RPMI8226 (cell line): ENCODE measurements around the gene TMPRSS9.
"Not testable (repeated sequence)": the region's sequence is repeated elsewhere in the genome, so short reads cannot be mapped to it uniquely, and the experiment has no call there.

Experiments
- DNase-seq: peaks from one replicate; pipeline ENCODE4 v3.0.0-alpha.2; 2015

TMPRSS9 gene

DNA sequence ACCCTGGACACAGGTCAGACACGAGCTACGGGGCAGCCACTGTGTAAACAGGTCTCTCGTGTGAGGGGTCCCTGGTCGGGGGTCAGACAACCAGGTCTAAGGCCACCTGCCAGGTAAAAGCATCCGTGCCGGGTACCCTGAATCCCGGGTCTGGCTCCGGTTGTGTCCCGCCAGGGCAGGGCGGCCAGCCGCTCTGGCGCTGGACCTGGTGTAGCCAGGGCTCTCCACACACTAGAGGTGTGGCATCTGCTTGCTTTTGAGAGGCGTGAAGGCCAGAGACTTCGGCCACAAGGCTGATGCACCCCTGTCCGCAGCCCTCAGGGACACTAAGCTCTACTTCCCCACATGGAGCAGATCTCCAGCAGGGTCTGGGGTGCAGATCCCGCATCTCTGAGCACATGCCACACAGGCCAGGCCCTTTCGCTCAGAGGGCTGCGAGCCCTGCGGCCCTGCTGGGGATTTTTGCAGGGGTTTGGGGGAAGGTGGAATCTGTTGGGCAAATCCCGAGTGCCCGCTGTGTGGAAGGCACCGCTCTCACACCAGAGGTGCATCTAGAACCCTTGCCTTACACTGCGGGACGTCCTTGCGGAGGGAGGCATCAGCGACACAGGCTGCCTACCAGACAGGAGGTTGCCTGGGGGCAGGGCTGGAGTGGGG, 81.2 kb downstream of the TMPRSS9 start:
- DNase-seq = no peak

DNA sequence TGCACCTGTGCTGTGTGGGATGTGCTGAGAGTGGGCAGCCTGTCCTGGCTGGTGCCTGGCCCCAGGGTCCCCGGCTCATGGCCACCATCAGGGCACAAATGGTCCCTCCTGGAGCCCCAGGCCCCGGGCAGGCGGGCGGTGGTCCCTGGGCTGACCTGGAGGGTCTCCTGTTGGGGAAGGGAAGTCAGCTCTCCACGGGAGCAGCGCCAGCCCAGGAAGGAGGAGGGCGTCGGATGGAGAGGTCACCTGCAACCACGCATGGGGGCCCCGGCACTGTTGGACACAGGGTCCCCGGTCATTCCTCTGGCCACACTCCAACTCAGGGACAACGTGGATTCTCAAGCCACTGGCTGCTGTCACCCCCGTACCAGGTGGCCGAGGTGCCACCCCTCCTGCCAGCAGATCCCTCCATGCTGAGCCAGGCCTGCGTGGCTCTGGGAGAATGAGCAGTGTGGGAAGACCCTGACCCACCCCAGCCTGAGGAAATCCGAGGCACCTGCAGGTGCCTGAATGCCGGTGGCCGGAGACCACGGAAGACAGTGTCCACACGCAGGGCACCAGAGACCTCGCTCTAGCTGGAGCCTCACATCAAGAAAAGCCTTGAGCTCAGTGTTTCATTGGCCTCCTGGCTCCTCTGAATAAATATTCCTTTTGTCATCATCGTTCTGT, 83.2 kb downstream of the TMPRSS9 start:
- no peak for DNase-seq

DNA sequence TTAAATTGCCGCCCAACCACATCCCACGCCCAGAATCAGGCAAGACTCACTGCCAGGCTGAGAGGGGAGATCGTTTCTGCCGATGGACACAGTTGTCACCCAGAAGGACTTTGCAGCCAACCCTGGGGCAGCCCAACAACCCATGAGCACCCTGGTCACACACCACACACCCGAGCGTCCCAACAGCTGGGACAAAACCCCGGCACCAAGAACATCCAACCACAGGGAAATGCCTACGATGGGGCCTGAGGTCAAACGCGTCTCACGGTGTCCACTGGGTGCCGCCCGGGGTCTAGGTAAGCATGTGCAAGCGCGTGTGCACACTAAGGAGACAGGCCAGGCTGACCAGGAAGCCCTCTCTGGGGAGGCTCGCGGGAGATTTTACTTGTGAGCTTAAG, 83.7 kb downstream of the TMPRSS9 start:
- DNase-seq = no peak

DNA sequence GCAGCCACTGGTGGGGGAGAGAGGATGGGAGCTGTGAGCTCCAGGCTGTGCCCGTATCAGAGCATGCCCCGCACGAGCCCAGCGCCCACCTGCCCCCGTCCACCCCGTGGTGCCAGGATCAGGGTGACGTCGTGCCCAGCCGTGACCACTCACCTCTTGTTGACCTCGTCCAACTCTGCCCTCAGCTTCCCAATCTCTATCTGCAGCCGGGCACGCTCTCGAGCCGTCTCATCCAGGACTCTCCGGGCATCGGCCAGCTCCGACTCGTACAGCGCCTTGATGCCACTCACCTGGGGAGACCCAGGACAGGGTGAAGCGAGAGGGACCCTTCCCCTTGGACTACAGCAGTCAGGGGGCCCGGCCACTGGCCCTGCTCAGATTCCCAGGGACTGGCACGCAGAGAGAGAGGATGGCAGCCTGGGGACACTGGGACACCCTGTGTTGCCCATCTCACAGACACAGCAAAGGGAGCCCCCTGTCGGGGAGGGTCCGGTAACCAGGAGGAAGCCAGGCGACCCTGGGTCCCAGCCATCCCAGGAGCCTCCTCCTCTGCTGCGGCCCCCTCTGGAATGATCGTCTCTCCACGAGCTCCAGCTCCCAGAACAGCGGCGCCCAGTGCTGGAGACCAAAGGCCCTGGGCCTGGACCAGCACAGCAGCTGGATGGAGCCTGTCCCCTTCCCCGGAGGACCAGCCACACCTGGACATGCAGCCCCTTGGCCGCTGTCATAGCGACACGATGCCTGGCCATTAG, 84.4 kb downstream of the TMPRSS9 start:
- DNase-seq = no peak

DNA sequence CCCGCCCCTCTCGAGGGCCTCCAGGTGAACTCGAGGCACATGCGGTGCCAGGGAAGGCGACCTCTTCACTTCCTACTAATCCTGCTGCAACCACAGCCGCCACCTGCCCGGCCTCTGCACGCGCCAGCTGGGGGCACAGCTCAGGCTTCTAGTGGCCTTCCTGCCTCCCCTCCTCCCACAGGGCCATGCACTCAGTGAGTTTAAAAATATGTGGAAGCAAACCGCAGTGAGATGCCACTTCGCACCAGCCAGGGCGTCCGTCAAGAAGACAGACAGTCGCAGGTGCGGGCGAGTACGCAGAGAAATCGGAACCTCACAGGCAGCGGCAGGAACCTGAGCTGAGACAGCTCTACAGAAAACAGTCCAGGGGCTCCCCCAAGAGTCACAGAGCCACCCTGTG, 86.3 kb downstream of the TMPRSS9 start:
- DNase-seq = peak; percentile 86

DNA sequence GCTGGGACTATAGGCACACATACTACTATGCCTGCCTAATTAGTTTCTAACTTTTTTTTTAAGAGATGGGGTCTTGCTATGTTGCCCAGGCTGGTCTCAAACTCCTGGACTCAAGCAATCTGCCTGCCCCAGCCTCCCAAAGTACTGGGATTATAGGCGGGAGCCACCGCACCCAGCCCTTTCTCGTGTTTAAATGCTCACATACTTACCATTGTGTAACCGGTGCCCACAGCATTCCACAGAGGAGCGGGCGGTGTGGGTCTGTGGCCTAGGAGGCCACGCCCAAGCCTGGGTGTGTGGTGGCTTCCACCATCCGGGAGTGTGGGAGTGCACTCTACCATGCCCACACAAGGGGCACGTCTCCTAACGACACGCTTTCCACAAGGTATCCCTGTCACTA, 89.0 kb downstream of the TMPRSS9 start:
- no peak for DNase-seq

DNA sequence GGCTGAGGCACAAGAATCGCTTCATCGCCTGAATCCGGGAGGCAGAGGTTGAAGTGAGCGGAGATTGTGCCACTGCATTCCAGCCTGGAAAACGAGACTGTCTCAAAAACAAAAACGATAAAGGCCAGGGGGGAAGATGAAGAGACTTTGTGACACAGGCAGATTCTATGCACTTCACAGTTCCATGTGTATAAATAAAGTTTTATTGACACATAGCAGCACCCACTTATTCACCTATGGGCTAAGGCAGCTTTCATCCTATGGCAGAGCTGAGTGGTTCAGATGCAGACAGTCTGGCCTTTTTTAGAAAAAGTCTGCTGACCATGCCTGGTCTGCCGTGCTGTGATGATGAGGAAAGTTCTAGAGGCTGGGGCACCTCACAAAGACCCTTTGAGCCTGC, 91.1 kb downstream of the TMPRSS9 start:
- DNase-seq = no peak

DNA sequence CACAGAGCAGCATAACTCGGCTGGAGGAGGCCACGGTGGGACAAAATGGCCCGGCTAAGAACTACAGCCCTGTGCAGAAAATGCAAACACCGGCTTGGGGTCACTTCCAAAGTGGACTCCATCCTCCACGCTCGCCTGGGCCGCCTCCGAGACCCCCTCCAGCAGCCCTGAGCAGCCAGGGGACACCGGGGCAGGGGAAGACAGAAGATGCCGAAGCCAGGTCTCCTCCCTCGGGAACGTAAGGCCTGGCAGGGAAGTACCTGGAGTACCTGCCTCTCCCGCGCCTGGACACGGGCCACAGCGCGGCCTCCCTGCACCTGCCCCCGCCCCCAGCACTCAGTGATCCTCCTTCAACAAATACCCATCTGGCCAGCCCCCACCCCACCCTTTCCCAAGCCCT, 91.7 kb downstream of the TMPRSS9 start:
- DNase-seq = no peak

DNA sequence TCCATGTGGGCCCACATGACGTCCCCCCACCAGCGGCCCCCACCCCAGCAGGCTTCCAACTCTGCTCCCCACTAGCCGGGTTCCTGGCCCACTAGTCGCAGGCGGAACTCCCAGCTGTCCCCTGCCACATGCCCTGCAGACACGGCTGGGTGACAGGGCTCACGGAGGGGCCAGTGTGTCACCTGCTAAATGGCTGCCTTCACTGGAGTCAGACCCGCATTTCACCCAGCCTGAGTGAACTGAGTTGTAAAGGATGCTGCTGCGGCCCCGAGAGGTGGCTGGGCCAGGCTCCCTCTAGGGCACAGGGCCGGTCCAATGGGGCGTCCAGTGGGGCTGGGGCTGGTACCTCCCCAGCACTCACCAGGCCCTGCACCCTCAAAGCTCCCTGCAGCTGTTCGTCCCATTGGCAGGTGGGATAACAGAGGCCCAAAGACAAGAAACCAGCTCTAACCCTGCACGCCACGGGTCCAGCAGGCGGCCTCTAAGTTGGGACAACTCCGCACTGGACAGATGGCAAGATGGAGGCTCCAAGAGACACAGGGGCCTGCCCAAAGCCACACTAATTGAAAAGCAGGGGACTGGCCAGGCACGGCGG, 93.5 kb downstream of the TMPRSS9 start:
- no peak for DNase-seq

DNA sequence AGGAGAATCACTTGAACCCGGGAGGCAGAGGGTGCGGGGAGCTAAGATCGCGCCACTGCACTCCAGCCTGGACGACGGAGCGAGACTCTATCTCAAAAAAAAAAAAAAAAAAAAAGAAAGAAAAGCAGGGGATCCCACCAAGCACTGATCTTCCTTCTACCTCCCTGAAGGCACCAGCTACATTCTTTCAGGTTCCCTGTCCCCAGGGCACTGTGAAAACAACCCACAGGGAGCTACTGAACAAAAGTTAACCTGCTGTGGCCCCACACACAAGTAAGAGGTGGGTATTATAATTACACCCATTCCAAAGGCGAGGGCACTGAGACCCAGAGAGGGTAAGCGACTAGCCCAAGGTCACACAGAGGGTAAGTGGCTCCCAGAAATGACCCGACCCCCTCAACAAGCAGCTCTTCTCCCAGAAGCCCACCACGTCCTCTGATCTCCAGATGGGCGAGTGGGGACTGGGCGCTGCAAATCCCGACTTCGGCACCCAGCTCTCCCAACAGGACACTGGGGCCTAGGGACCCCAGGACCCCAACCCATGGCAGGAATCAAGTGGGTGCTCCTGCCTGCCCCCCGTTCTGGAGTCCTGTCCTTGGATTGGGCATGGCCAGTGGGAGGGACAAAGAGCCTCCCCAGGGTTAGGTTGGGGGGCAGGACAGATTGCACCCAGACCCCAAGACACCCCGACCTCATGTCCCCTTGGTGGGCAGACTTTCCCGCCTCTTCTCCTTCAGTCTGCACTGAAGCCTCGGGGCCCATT, 94.3 kb downstream of the TMPRSS9 start:
- no peak for DNase-seq

DNA sequence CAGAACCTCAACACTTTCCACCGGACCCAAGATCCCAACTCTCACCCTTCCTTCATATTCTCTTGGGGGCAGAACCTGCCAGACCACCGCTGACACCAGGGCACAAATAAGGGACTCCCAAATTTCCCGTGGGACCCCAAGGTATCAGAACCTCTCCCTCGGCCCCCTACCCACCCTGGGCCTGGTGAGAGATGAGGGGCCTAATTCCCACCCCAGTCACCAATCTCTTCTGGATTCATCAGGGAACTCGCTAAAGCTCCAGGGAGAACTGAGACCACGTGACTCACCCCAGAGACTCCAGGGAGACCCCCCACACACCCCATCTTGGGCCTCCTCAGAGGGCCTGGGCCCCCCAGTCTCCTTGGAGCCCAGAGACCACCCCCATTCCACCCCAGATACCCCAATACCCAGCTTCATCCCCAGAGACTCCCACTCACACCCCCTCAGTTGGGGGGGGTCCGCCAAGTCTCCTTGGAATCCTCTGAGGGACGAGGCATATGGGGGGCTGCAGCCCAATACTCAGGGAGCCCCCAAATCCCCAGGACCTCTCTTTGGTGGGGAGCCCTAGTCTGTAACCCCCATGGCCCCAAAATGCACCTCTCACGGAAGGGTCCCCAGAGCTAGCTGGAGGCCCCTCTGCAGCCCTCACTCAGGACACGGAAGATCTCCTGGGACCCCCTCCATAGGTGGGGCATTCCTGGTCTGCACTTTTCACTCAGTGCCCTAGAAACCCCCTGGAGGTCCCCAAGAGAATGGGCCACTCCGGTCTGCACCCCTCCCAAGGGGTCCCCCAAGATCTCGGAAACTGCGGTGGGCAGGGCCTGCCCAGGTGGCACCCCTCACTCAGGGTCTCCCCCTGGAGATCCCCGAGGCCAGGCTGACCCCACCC, 95.1 kb downstream of the TMPRSS9 start:
- no peak for DNase-seq

DNA sequence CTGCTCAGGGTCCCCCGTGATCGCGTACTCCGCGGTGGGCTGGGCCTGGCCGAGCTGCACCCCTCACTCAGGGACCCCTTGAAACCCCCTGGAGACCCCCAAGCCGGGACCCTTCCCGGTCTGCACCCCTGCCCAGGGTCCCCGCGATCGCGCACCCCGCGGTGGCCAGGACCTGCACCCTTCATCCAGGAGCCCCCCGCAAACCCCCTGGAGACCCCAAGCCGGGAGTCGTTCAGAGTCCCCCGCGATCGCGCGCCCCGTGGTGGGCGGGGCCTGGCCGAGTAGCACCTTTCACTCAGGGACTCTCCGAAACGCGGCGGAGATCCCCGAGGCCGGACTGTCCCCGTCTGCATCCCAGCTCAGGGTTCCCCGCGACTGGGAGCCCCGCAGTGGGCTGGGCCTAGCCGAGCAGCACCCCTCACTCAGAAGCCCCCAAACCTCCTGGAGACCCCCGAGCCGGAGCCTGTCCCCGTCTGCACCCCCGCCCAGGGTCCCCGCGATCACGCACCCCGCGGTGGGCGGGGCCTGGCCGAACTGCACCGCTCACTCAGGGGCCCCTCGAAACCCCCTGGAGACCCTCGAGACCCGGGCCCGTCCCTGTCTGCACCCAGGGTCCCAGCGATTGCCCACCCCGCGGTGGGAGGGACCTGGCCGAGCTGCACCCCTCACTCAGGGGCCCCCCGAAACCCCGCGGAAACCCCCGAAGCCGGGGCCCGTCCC, 95.9 kb downstream of the TMPRSS9 start:
- DNase-seq = peak; percentile 68

DNA sequence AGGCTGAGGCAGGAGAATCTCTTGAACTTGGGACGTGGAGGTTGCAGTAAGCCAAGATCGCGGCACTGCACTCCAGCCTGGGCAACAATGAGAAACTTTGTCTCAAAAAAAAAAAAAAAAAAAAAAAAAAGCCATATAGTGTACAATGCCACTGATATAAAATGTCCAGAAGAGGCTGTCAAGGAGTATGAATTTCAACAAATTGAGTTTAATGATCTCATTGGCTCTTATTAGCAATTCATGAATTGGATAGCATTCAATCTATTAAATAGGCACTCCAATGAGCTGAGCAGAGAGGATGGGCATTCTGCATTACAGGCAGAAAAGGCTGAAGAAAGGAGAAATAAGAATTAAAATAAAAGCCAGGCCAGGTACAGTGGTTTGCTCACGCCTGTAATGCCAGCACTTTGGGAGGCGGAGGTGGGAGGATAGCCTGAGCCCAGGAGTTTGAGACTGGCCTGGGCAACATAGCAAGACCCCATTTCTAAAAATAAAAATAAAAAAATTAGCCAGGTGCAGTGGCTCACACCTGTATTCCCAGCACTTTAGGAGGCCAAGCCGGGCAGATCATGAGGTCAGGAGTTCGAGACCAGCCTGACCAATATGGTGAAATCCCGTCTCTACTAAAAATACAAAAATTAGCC, 97.5 kb downstream of the TMPRSS9 start:
- no peak for DNase-seq

DNA sequence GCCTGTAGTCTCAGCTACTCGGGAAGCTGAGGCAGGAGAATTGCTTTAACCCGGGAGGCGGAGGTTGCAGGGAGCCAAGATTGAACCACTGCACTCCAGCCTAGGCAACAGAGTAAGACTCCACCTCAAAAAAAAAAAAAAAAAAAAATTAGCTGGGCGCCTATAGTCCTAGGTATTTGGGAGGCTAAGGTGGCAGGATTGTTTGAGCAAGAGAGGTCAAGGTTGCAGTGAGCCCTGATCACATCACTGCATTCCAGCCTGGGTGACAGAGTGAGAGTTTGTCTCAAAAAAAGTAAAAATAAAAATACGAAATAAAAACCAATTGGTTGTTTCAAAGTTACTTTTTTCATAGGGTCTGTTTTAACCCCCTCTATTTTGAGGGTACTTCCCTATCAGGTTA, 98.0 kb downstream of the TMPRSS9 start:
- no peak for DNase-seq

DNA sequence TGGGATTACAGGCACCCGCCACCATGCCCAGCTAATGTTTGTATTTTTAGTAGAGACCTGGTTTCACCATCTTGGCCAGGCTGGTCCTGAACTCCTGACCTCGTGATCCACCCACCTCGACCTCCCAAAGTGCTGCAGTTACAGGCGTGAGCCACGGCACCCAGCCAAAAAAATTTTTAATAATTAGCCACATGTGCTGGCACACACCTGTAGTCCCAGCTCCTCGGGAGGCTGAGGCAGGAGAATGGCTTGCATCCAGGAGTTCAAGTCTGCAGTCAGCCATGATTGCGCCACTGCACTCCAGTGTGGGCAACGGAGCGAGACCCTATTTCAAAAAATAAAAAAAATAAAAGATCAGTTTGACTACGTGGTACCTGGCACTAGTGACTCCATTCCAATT, 98.7 kb downstream of the TMPRSS9 start:
- DNase-seq = peak; percentile 20

DNA sequence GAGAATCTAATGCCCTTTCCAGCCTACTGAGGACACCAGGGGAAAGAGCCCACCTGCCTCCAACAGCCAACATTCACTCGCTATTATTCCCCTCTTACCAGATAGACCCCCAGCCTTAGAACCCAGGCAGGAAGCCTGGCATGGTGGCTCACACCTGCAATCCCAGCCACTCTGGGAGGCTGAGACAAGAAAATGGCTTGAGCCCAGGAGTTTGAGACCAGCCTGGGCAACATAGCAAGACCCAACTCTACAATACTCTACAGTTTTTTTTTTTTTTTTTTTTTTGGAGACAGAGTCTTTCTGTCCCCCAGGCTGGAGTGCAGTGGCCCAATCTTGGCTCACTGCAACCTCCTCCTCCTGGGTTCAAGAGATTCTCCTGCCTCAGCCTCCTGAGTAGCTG, 100.2 kb downstream of the TMPRSS9 start:
- no peak for DNase-seq

DNA sequence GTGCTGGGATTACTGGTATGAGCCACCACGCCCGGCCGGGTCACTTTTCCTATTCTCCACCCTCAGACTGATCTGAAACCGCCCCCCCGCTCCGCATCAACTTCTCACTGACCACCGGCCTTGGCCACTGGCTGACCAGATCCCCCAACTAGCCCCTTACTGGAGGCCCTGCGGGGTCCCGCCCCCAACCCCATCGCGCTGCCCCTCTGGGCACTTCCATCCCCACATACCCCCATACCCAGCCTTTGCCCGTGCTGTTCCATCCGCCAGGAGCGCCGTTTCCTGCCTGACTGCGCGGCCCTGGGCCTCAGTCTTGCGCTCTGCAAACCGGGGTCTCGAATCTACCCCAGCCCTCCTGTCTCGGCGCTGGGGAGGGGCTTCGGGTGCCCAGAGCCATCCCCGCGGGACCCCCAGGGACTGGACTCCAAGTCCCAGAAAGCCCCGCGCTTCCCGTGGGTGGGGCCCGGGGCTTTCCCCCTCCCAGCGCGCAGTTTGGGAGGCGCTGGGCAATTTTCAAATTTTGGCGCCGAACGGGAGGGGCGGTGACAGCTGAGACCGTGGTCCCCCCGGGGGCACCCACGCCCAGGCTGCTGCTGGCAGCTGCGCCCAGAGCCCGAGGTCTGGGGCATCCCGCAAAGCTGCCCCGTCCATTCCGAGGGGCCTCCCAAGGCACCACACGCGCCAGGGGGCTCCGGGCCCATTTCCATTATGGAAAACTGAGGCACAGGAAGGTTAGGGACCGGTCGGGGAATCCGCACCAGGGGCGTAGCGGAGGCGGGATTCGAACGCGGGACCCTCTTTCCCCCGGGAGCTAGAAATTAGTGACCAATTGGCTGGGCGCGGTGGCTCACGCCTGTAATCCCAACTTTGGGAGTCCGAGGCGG, 101.9 kb downstream of the TMPRSS9 start:
- peak; percentile 34 for DNase-seq

DNA sequence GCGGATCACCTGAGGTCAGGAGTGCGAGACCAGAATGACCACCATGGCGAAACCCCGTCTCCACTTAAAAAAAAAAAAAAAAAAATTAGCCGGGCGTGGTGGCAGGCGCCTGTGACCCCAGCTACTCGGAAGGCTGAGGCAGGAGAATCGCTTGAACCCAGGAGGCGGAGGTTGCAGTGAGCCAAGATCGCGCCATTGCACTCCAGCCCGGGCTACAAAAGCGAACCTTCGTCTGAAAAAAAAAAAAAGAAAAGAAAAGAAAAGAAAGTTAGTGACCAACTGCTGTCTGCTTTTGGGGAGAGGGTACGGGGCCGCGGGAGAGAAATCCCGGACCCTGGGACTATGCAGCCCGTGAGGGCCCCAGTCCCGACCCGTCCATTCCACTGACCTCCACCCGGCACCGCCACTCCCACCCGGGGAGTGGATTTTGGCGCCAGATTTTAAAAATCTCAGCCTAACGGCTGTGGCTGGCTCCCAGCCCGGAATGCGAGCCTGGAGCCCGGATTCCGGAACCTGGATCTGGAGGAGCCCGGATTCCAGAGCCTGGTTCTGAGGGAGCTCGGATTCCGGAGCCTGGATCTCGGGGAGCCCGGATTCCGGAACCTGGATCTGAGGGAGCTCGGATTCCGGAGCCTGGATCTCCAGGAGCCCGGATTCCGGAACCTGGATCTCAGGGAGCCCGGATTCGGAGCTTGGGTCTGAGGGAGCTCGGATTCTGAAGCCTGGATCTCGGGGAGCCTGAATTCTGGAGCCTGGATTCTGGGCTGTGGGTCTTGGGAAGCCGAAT, 102.8 kb downstream of the TMPRSS9 start:
- no peak for DNase-seq

DNA sequence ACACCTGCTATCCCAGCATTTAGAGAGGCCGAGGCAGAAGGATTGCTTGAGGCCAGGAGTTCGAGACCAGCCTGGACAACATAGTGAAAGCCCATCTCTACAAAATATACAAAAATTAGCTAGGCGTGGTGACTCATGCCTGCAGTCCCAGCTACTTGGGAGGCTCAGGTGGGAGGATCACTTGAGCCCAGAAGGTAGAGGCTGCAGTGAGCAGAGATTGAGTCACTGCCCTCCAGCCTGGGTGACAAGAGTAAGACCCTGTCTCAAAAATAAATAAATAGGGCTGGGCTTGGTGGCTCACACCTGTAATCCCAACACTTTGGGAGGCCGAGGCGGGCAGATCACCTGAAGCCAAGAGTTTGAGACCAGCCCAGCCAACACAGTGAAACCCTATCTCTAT, 103.6 kb downstream of the TMPRSS9 start:
- DNase-seq = not testable (repeated sequence)
